Body of pancreas (tissue), 4 donors: Measurements from ENCODE around the gene LAMA2. TPM values are rescaled to one million over a fixed set of nuclear protein-coding genes. Genes with fewer than 3 reads are reported as not detected.

Source experiments
- ATAC-seq: fragments of 150-250 bp; one replicate; pipeline ENCODE4 v1.9.1; 2016
- DNase-seq, 4 donors: peaks; one replicate each; pipeline ENCODE4 v3.0.0-alpha.2; 2019
- H3K27ac ChIP-seq, 4 donors: fragments of 200-600 bp; sonication (generic); 1 replicate in 3 of 4; 2 replicates in 1 of 4; pipeline versions ENCODE4 v1.5.1 to v1.6.1; 2016 to 2019; ENCODE audit warnings: mild to moderate bottlenecking in 1 of 4, mixed read lengths in 1 of 4, moderate library complexity in 1 of 4
- H3K27me3 ChIP-seq, 2 donors: fragments of 200-600 bp; sonication (generic); one replicate each; pipeline ENCODE4 v1.6.0; 2016; ENCODE audit warnings: mild to moderate bottlenecking in 1 of 2
- H3K36me3 ChIP-seq, 2 donors: fragments of 200-600 bp; sonication (generic); replicated peaks in 1 of 2; 2 replicates each; pipeline ENCODE4 v1.5.1; 2016; ENCODE audit warnings: low read depth in 2 of 2; ENCODE audit not compliant: insufficient read depth in 1 of 2
- H3K4me1 ChIP-seq: fragments of 200-600 bp; sonication (generic); one replicate; pipeline ENCODE4 v1.6.0; 2016
- H3K4me3 ChIP-seq, 2 donors: fragments of 200-600 bp; sonication (generic); 1 replicate in 1 of 2; 2 replicates in 1 of 2; pipeline ENCODE4 v1.5.1; 2016 to 2019
- H3K9me3 ChIP-seq, 3 donors: fragments of 200-600 bp; sonication (generic); 1 replicate in 2 of 3; 2 replicates in 1 of 3; pipeline ENCODE4 v1.5.1; 2016
- CTCF ChIP-seq, 7 experiments: fragments of 450-650 bp in 4 of 7; fragments of 200-600 bp in 3 of 7; sonication (generic) in 3 of 7; IDR thresholded peaks; one replicate each; pipeline ENCODE4 v1.5.1; 2016 to 2019; ENCODE audit warnings: antibody characterized with exemption in 7 of 7
- POLR2A ChIP-seq, 3 donors: fragments of 450-650 bp; IDR thresholded peaks; one replicate each; pipeline ENCODE4 v1.6.1; 2016; ENCODE audit warnings: antibody characterized with exemption in 3 of 3, mild to moderate bottlenecking in 2 of 3
- WGBS, 2 donors: methylation state at CpG; one replicate each; pipeline ENCODE4 v1.1.5; 2017; 5-methylcytosine and 5-hydroxymethylcytosine counted together
- intact Hi-C: fragments of 100-400 bp; cut with DNase I; formaldehyde crosslinking; loops from one replicate; pipeline ENCODE4 v1.15.1; 2023
- total RNA-seq, 2 donors: library from RNA; depleted of rRNA; stranded (reverse); fragments of >200 nt; gene quantifications; one replicate each; pipeline ENCODE4 v1.1.0, GENCODE V29; 2016

Gene LAMA2
- total RNA-seq, 2 donors from 2014 or later = 43.3 to 54.7 TPM

GRCh38 chr6:129346964-129347363, 464.0 kb downstream of the LAMA2 start:
- no peak overlapping the region for H3K4me3 ChIP-seq
- H3K36me3 ChIP-seq = no peaks in the 10 kb centered on the region
- no peak for ATAC-seq
- no peaks in the 10 kb centered on the region for H3K9me3 ChIP-seq
- H3K27ac ChIP-seq = no peak overlapping the region
- intact Hi-C loops = no loop called here
- H3K27me3 ChIP-seq = no peaks in the 10 kb centered on the region
- no peaks in the 10 kb centered on the region for H3K4me1 ChIP-seq
- TF ChIP-seq POLR2A (IDR thresholded peaks at IDR 0.05) = no peak
- no peak for TF ChIP-seq CTCF (IDR thresholded peaks at IDR 0.05)
- 68 to 74% methylated on average over 2 of the region's 2 CpGs for WGBS, 2 donors
- no peak for DNase-seq

GRCh38 chr6:129350278-129350677, 467.3 kb downstream of the LAMA2 start:
- Histone ChIP-seq H3K4me3 (no peak overlapping the region), H3K9me3 (no peaks in the 10 kb centered on the region), H3K27me3 (no peaks in the 10 kb centered on the region), H3K27ac (no peak overlapping the region), H3K4me1 (no peaks in the 10 kb centered on the region), H3K36me3 (no peaks in the 10 kb centered on the region)
- TF ChIP-seq POLR2A (IDR thresholded peaks at IDR 0.05) (no peak), CTCF (IDR thresholded peaks at IDR 0.05) (no peak)
- intact Hi-C loops = no loop called here
- DNase-seq (no peak), ATAC-seq (no peak)
- 79 to 82% methylated on average over 2 of the region's 2 CpGs for WGBS, 2 donors

- H3K4me3 ChIP-seq = no peak overlapping the region
- H3K27ac ChIP-seq = no peak overlapping the region
- H3K36me3 ChIP-seq = no peaks in the 10 kb centered on the region
- H3K27me3 ChIP-seq = no peaks in the 10 kb centered on the region
- intact Hi-C loops = no loop called here
- DNase-seq = no peak
- ATAC-seq = no peak
- WGBS, 2 donors = 27 to 28% methylated on average over 1 of the region's 1 CpG
- no peaks in the 10 kb centered on the region for H3K4me1 ChIP-seq
- H3K9me3 ChIP-seq = no peaks in the 10 kb centered on the region
- TF ChIP-seq CTCF (IDR thresholded peaks at IDR 0.05) (no peak), POLR2A (IDR thresholded peaks at IDR 0.05) (no peak)
Observed at GRCh38 chr6:129351807-129352206, 468.9 kb downstream of the LAMA2 start.

GRCh38 chr6:129353067-129353466, 470.1 kb downstream of the LAMA2 start:
- Histone ChIP-seq H3K36me3 (no peaks in the 10 kb centered on the region), H3K4me3 (no peak overlapping the region), H3K27ac (no peak overlapping the region), H3K4me1 (no peaks in the 10 kb centered on the region), H3K9me3 (no peaks in the 10 kb centered on the region), H3K27me3 (no peaks in the 10 kb centered on the region)
- WGBS, 2 donors = 32 to 44% methylated on average over 9 of the region's 9 CpGs
- ATAC-seq (no peak), DNase-seq (peak; percentile 19 to 40 (median 19))
- TF ChIP-seq POLR2A (IDR thresholded peaks at IDR 0.05) (no peak), CTCF (IDR thresholded peaks at IDR 0.05) (no peak)
- intact Hi-C loops = no loop called here

GRCh38 chr6:129356129-129356528, 473.2 kb downstream of the LAMA2 start:
- intact Hi-C loops = no loop called here
- no peak for ATAC-seq
- Histone ChIP-seq H3K9me3 (no peaks in the 10 kb centered on the region), H3K4me3 (no peak overlapping the region), H3K36me3 (no peaks in the 10 kb centered on the region), H3K4me1 (no peaks in the 10 kb centered on the region), H3K27ac (no peak overlapping the region), H3K27me3 (no peaks in the 10 kb centered on the region)
- DNase-seq = no peak
- TF ChIP-seq POLR2A (IDR thresholded peaks at IDR 0.05) (no peak), CTCF (IDR thresholded peaks at IDR 0.05) (no peak)
- 11 to 23% methylated on average over 2 of the region's 2 CpGs for WGBS, 2 donors
